HG03565 (cell line): ENCODE measurements around the gene DGKH.
"Not testable (repeated sequence)": the region's sequence is repeated elsewhere in the genome, so short reads cannot be mapped to it uniquely, and the experiment has no call there.

Experiments used
- ATAC-seq: cut with Tn5 transposase; IDR thresholded peaks from one replicate; pipeline ENCODE4 v1.9.1; 2021; ENCODE audit warnings: mild to moderate bottlenecking, moderate library complexity; ENCODE audit not compliant: unreplicated experiment

DGKH gene

DNA sequence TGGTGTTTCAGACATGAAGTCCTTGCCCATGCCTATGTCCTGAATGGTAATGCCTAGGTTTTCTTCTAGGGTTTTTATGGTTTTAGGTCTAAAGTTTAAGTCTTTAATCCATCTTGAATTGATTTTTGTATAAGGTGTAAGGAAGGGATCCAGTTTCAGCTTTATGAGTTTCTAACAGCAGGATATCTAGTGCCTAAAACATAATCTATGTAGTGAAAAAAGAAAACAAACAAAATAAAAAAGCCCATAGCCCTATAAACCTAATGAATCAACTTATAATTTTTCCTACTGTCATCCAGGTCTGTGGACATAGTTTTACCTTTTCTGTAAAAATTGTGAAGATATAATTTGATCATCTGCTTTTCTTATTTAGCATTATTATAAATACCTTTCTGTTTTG lies 115.5 kb downstream of the DGKH start:
- not testable (repeated sequence) for ATAC-seq

DNA sequence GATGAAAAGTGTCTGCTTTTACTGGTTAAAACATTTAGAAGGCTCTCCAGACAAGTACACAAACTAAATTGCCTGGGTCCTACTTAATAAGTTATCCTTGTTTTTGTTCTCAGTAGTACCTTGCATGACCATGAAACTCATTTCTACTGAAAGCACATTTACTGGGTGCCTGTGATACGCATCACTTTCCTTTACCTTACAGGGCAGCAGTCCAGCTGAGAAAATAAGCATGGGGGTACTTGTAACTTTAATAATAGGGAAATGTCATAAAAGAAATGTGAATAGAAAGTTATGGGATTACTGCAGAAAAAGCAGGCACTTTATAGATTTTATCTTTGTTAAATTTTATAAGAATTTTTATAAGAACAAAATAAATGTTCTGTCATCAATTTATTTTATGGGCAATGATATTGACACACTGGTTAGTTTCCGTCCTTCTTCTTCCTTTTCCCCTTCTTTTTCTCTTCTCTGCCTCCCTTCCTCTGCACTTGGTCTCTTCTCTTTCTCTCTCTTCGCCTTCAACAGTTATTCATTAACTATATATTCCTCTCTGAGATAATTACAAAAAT lies 116.2 kb downstream of the DGKH start:
- no peak for ATAC-seq

DNA sequence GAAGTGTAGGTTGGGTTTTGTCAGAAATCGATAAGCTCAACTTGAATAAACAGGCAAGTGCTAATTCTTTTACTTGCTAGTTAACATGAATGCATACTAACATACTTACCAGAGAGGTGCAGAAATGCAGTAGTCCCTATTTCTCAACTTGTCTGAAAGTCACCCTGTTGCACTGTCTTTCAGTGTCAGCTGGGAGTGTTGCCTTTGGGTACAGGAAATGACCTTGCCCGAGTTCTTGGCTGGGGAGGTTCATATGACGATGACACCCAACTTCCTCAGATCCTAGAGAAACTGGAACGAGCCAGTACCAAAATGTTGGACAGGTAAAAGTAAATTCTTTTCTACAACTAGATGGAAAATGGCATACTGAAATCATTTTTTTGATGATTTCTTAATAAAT lies 120.0 kb downstream of the DGKH start:
- ATAC-seq = no peak

DNA sequence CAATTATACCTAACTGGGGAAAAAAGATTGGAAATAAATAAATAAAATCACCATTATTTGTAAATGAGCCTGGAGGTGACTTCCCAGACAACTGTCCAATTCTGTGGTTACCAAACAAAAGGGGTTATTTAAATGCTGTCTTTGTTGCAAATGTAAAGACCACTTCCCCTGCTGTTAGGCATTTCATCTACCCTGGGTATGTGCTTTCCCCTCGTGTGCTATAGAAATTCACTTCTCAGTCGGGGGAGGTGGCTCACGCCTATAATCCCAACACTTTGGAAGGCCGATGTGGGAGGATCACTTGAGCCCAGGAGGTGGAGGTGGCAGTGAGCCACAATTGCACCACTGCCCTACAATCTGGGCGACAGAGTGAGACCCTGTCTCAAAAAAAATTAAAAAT lies 121.6 kb downstream of the DGKH start:
- no peak for ATAC-seq

DNA sequence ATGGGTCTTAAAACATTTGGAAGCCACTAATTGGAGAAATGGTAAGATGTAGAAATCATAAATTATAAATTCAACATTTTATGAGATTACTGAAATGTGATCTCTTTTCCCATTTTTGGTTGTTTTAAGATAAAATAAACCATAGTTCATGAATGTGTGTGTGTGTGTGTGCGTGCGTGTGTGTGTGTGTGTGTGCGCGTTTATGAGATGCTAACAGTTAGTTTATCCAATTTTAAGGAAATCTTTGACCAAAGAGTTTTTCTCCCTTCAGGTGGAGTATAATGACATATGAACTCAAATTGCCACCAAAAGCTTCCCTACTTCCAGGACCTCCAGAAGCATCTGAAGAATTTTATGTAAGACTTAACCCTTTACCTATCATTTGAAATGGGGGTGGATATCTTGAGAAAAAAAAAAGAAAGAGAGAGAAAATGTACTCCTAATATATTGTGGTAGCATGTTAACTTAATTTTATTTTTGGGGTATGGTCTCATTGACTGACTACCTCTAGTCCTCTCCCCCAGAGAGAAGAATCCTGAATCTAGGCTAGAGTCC lies 125.4 kb downstream of the DGKH start:
- no peak for ATAC-seq

DNA sequence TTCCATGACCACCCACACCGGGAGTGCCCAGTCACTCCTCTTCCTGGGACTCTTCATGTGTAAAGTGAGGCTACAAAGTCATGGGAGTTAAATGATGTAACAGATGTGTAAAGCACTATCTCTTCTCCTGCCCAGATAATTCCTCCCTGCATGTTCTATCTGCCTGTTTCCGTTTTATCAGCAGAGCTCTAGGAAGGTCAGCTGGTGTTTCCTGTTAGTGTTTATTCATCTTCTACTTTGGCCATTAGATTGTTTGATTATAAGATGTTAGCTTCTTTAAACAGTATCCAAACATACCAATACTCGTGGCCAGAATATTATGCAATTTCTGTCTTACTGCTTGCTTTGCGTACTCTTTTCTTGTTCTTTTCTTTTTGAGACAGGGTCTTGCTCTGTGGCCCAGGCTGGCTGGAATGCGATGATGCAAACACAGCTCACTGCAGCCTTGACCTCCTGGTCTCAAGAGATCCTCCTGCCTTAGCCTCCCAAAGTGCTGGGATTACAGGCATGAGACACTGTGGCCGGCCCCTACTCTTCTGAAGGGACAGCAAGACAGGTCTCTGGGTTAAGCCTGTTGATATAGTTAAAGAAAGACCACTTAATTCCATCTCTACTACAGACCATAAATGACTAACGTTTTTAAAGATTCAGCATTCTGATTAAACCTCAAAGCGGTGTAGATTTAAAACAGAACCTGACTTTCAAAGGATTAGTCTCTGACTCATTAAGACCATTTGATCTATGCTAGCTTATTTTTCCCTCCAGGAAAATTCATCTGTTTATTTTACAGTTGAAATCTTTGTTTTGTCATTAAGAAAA lies 126.1 kb downstream of the DGKH start:
- ATAC-seq = no peak

DNA sequence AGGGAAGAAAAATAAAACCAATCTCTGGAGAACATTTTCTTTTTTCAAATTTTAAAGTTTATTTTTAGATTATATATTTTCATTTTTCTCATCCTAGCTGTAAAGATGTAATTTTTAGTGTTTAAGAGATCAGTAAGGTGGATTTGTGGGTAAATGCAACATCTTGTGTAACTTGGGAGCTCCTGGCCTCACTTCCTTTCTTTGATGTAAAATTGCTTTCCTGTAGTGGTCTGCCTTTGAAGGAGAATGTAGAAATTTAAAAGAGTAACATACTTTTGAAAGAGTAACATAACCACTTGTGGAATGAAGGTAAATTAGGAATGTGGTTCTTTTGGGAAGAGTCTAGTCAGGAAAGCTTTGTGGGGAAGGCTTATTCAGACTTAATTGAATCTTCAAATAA lies 127.8 kb downstream of the DGKH start:
- no peak for ATAC-seq

DNA sequence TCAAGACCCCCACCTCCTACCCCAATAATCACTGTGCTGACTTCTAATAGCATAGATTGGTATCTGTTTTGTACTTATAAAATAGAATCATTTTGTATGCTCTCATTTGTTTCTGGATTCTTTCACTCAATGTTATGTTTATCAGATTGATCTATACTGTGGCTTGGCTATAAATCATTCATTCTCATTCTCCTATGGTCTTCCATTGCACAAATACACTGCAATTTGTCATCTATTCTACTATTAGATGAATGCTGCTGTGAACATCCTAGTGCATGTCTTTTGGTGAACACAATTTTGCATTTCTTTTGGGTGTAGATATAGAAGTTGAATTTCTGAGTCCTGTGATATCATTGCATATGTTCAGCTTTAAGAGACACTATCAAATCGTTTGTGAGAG lies 128.7 kb downstream of the DGKH start:
- ATAC-seq = no peak

DNA sequence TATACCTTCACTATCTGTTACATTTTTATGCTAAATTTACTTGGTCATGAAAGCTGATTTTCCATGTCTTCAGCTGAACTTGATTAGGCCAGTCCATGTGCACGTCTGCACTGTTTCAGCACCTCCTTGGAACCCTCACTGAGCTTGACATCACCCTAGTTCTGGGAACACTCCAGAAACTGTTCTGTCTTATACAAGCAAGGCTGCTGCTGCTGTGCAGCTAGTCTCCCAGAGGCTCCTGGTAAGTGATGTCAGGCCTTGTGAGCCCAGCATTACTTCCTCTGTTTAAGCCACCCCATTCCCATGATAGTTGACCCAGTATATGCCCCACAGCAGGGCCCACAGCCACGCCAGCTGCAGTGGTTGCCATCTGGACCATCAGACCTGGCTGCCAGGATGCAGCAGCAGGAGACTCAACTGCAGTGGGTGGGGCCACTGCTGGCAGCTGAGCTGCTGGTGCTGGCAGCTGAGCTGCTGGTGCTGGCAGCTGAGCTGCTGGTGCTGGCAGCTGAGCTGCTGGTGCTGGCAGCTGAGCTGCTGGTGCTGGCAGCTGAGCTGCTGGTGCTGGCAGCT lies 133.0 kb downstream of the DGKH start:
- ATAC-seq = no peak

DNA sequence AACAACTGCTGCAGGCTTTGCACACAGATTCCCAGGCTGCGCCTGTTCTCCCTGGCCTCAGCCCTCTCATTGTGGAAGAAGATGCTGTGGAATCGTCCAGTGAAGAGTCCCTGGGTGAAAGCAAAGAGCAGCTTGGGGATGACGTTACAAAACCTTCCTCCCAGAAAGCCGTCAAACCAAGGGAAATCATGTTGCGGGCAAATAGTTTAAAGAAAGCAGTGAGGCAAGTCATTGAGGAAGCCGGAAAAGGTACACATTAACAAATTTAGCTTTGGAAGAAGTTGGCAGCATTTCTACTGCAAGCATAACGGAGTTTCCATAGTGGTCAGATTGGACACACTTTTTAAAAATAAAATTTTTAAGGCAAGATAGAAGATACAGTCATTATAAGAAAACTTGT lies 140.6 kb downstream of the DGKH start:
- ATAC-seq = no peak

DNA sequence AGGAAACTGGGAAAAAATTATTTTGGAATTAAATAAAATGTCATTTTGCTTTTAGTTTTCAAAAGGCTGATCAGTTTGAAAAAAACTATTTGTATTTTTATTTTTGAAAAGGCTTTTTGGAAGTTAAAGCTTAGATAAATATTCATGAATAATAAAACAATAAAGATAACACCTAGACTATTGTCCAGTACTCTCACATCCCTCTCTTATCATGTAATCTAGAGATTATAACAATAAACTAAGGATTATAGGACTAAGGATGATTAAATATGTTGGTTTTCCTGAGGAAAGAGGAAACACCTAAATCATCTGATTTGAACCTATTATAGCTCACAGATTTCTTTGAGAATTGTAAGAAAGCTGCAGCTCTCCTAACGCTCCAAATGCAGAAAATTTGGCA lies 142.1 kb downstream of the DGKH start:
- no peak for ATAC-seq

DNA sequence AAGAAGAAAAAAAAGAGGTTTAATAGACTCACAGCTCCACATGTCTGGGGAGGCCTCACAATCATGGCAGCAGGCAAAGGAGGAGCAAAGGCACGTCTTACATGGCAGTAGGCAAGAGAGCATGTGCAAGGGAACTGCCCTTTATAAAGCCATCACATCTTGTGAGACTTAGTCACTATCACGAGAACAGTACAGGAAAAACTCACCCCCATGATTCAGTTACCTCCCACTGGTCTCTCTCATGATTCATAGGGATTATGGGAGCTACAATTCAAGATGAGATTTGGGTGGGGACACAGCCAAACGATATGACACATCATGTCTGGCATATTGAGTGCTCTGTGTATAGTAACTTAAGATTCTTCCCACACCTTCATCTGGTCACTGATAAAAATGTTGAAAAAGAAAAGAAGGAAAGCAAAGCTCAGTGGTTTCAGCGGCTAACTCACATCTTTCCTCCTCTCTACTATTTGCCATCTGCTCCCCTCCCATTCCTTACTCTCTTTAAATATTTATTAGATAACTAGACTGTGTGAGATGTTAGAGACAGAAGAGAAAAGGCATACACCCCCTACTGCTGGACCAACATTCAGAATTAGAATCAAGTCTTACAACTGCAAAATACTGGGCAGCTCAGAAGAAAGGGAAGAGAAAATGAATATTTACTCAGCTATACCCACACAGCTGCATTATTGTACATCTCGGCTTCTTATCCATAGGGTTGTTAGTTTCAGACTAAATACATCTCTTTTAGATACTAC lies 163.4 kb downstream of the DGKH start:
- no peak for ATAC-seq

DNA sequence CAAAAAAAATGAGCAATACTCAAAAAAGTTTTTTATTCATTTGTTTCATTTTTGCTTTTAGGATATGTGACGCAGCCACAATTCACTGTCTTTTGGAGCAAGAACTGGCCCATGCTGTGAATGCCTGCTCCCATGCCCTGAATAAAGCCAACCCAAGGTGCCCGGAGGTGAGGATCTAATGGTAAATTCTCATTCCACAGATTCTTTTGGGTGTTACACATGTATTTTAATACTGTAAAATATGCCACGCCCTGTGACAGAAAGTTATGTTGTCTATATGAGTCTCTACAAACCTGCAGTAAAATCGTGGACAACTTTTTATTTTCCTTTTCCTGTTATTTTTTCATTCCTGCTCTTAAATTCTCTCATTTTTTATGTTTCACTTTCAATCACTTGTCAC lies 166.0 kb downstream of the DGKH start:
- ATAC-seq = no peak

DNA sequence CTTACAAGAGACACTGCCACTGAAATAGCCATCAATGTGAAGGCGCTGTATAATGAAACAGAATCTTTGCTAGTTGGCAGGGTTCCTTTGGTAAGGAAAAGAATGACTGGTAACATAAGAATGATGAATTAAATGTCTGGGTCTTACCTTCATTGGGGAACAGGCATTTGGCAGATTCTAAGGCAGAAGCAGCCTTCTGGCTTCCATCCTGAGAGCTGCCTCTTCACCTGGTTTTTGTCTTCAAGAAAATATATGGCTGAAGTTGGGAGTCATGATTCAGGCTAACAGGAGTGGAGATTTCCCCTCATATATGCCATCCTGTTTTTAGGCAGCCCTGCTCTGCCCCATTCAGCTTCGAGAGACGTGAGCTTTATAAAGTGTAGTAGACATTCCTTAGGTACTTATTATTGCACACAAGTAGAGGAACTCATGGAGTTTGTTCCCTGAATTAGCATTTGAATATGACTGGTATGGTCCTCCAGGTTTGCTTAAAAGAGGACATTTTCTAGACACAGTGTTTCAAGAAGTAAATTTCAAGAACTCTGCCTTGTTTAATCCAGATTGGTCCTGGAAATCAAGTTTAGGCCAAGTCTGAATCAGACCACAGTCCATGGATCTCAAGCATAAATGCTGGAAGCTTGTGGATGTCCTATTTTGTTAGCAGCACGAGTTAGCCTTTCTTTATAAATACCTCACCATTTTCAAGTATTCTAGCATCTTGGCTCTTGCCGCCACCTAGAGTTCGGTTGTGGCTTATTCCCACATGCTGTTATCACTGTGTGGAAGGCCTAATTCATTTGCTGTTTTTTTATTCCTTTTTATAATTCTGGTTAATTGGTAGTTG lies 167.4 kb downstream of the DGKH start:
- ATAC-seq = no peak

DNA sequence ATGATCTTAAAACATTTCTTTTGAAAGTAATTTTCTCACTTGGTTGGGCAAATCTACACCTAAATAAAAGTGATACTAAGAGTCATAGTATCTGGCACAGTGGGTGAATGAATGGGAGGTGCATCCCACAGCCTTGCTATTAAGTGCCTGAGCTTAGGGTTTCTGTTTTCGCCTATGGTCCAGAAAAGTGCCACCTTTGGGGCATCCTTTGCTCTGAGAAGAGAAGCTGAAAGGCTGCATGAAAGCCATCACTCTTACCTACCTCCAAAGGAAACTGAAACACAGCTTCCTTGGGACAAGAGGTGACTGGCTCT lies 167.9 kb downstream of the DGKH start:
- no peak for ATAC-seq

DNA sequence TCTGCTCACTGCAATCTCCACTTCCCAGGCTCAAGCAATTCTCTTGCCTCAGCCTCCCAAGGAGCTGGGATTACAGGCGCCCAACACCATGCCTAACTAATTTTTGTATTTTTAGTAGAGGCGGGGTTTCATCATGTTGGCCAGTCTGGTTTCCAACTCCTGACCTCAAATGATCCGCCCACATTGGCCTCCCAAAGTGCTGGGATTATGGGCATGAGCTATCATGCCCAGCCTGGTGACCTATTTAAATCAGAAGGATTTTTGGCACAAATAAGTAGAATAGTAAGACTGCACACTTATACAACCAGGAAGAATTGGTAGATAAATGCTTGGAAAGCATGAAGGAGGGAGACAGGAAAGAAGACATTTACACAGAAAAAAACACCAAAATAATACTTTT lies 170.1 kb downstream of the DGKH start:
- no peak for ATAC-seq

DNA sequence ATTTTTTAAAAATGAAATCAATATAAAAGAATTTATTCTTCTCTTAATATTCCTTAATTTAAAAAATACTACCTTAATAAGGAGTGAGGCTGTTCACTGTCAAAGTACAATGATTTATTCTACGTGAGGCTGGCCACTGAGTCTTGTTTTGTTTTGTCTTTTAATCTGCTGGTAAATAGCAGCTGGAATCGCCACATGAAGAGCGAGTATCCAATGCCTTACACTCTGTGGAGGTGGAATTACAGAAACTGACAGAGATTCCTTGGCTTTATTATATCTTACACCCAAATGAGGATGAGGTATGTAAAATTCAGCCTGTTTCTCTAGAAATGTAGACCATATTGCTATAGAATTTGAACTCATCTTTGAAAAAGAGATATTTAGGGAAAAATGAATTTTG lies 170.6 kb downstream of the DGKH start:
- ATAC-seq = no peak

DNA sequence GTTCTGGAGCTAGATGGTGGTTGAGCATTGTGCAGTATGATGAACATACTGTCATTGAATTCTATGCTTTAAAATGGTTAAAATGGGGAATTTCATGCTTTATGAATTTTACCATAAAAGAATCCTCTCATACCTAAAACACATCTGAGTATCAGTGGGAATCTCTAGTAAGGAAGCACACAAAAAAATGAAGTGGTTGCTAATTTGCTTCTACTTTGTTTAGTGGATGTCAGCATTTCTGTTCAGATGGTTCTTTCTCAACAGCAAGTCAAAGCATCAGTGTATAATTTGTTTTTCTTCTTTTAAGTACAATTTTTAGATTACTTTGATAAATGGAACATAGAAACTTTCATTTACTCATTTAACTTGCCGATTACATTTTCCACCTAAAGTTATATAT lies 171.4 kb downstream of the DGKH start:
- no peak for ATAC-seq

DNA sequence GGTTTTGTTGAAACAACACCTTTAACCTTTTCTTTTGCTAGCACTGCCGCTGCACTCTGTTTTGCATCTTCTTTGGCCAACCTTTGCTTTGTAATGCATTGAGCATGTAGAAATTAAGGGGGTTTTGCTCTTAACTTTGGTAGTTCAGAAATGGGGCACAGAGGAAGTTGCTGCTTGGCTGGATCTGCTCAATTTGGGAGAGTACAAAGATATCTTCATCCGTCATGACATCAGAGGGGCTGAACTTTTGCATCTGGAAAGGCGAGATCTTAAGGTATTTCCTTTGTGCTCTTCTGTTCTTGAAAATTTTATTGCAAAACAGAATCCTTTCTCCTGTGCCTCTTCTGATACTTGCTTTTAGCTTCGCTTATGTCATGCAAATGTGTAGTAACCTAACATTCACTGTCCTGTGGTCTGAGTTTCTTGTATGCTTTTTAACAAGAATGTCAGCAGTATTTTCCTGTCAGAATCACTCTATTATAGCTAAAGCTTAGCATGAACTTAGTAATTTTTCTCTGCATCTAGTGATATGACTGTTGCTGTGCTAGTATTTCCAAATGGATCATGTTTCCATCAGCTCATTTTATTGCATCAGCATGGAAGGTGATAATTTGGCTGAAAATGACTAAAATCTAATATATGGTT lies 172.8 kb downstream of the DGKH start:
- ATAC-seq = no peak

DNA sequence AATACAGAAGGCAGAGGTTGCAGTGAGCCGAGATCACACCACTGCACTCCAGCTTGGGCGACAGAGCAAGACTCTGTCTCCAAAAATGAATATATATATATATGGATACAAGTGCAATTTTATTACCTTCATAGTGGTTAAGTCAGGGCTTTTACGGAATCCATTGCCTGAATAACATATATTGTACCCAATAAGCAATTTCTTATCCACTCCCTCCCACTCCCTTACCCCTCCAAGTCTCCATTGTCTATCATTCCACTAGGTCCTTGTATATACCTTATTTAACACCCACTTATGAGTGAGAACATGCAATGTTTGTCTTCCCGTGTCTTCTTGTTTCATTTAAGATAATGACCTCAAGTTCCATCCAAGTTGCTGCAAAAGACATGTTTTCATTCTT lies 175.2 kb downstream of the DGKH start:
- no peak for ATAC-seq
